Stimulated activated CD8-positive, alpha-beta memory T cell treated with anti-CD3 and anti-CD28 coated beads, Interleukin-15, amount 100 ng/mL, for 24 hours (primary cell): ENCODE results near the gene MROH8.
"Not testable (repeated sequence)": the region's sequence is repeated elsewhere in the genome, so short reads cannot be mapped to it uniquely, and the experiment has no call there.

ENCODE experiments used
- DNase-seq: peaks from one replicate; pipeline ENCODE4 v3.0.0-alpha.2; 2020; ENCODE audit warnings: low read depth

The MROH8 gene

DNA sequence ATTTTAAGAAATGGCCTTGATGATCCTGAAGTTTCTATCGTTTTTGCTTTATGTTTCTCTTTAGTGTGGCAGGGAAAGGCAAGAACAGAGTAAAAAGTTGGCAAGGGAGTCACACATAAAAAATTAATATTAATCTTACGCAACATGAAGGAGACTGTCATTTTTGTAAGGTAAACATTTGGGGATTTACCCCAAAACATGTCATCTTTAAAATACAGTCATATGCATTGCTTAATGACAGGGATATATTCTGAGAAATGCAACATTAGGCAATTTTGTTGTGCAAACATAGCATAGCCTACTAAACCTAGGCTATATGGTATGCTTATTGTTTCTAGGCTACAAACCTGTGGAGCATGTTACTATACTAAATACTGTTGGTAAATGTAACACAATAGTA lies 88.9 kb downstream of the MROH8 start:
- DNase-seq, result no peak

- no peak for DNase-seq
Observed at GRCh38 chr20:37081717-37082289, 97.5 kb downstream of the MROH8 start.

DNA sequence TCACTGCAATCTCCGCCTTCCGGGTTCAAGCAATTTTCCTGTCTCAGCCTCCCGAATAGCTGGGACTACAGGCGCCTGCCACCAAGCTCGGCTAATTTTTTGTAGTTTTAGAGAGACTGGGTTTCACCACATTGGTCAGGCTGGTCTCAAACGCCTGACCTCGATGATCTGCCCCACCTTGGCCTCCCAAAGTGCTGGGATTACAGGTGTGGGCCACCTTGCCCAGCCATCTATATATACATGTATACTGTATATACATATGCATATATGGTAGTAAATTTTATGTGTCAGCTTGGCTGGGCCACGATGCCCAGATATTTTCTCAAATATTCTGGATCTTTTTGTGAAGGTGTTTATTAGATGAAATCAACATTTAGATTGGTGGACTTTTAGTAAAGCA lies 102.3 kb downstream of the MROH8 start:
- DNase-seq, result no peak

GRCh38 chr20:37075932-37076685 lies 103.2 kb downstream of the MROH8 start:
- DNase-seq, result no peak

DNA sequence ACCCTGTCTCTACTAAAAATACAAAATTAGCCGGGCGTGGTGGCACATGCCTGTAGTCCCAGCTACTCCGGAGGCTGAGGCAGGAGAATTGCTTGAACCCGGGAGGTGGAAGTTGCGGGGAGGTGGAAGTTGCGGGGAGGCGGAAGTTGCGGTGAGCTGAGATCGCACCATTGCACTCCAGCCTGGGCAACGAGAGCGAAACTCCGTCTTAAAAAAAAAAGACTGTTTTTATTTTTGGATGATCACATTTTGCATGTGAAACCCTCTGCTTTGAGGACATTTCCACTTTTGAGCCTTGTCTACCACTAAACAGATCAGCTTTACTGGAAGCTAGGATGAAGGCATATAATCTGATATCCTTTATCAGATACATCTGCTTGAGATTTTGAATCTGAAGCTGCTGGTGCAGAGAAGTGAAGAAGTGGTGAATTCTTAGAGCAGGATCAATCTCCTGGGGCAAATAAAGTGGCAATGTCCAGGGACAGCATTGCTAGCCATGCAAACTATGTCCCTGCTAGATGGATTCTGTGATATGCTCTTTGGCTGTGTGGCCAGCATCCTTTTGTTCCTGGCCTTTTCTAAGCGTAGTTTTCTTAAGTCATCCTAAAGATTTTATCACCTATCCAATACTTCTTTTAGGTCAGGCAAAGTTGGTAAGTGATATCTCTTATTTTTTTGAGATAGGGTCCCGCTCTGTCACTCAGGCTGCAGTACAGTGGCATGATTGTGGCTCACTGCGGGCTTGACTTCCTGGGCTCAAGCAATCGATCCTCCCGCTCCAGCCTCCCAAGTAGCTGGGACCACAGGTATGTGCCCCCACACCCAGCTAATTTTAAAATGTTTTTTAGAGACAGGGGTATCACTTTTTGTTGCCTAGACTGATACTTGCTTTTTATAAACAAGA lies 106.8 kb downstream of the MROH8 start:
- no peak for DNase-seq

DNA sequence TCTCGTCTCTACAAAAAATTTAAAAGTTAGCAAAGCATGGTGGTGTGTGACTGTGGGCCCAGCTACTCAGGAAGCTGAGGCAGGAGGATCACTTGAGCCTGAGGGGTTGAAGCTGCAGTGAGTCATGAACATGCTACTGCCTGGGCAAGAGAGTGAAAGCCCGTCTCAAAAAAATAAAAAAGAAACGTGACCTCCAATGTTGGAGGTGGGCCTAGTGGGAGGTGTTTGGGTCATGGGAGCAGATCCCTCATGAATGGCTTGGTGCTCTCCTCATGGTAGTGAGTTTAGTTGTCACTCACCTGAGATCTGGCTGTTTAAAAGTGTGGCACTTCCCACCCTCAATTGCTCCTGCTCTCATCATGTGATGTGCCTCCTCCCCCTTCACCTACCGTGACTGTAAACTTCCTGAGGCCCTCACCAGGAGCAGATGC lies 107.9 kb downstream of the MROH8 start:
- no peak for DNase-seq

GRCh38 chr20:37069563-37069962 lies 109.8 kb downstream of the MROH8 start:
- DNase-seq, result not testable (repeated sequence)

GRCh38 chr20:37066168-37066567 lies 113.2 kb downstream of the MROH8 start:
- no peak for DNase-seq

GRCh38 chr20:37055276-37055675 lies 124.1 kb downstream of the MROH8 start:
- DNase-seq, result no peak

DNA sequence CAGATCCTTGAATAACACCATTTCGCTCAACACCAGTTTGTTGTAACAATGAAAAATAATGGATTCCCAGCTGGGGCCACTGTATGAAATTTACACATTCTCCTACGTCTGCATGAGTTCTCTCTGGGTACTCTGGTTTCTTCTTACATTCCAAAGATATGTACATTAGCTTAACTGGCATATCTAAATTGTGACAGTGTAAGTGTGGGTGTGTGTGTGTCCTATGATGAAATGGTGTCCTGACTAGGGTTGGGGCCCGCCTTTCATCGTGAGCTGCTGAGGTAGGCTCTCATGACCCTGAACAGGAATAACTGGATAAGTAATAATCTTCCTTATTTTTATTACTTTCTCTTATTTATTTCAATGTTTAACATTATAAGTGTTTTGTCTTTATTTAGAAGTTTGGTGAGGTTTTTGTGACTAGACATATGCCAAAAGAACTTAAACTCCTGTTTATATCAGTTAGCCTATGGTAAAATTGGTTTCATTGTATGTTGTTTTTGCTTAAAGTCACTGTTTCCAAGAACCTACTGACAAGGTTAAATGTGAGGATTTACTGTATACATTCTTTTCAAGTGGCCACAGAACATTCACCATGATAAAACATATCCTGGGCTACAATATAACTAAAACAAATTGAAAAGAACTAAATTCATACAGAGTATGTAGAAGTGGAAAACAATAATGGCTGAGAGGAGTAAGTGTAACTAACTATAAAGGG lies 126.0 kb downstream of the MROH8 start:
- DNase-seq, result no peak
